NCI-H187 (cell line): ENCODE results near the gene NELFB.

Experiments
- DNase-seq, 2 experiments: peaks; one replicate each; lab custom pipeline; 2025; lab: John Stamatoyannopoulos, UW

NELFB gene

DNA sequence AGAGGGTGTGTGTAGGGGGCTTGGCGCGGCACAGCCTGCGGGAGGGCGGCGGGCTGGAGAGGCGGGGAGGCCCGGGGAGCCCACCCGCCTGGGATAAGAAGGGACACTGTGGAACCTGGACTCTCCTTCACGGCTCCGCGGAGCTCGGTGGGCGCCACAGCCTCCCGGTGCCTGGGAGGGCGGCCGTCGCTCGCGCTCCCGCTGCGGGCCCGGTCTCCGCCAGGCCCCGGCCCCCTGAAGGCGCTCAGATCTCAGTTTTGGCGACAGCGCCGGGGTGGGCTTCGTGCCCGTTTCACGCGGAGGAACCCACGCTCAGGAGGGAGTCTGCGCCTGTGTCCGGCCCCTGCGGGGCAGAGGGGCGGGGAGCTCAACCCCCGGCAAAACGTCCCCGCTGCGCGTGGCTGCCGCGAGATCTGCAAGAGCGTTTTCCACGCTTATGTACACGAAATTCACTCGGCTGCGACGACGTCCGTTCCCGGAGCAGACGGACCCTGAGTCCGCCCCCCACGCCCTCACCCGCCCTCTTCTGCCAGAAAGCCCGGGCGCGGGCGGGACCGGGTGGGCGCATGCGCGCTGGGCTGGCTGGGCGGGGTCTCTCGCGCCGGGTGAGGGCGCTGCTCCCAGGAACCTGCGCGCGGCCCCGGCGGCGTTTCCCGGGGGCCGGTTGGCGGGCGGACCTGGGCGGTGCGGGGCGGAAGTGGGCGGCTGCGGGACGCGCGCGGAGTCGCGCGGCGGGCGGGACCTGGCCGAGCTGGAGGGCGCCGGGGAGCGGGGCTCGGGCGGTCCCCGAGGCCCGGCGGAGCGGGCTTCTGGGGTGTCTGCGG is at the start of gene NELFB:
TSS of gene NELFB (plus strand) at position 704 of the 824 bp plus-strand sequence.
- peak; percentile 52 to 57 for DNase-seq

- DNase-seq = no peak
Observed at GRCh38 chr9:137206602-137207001, 48.5 kb upstream of the NELFB start.

- no peak for DNase-seq
Observed at GRCh38 chr9:137211532-137211931, 43.6 kb upstream of the NELFB start.

GRCh38 chr9:137212520-137212919 is 42.6 kb upstream of the NELFB start:
- no peak for DNase-seq

- DNase-seq = no peak
Observed at GRCh38 chr9:137213160-137214060, 41.7 kb upstream of the NELFB start.

GRCh38 chr9:137214620-137215019 is 40.5 kb upstream of the NELFB start:
- DNase-seq = no peak

- no peak for DNase-seq
Observed at GRCh38 chr9:137215196-137215986, 39.7 kb upstream of the NELFB start.

DNA sequence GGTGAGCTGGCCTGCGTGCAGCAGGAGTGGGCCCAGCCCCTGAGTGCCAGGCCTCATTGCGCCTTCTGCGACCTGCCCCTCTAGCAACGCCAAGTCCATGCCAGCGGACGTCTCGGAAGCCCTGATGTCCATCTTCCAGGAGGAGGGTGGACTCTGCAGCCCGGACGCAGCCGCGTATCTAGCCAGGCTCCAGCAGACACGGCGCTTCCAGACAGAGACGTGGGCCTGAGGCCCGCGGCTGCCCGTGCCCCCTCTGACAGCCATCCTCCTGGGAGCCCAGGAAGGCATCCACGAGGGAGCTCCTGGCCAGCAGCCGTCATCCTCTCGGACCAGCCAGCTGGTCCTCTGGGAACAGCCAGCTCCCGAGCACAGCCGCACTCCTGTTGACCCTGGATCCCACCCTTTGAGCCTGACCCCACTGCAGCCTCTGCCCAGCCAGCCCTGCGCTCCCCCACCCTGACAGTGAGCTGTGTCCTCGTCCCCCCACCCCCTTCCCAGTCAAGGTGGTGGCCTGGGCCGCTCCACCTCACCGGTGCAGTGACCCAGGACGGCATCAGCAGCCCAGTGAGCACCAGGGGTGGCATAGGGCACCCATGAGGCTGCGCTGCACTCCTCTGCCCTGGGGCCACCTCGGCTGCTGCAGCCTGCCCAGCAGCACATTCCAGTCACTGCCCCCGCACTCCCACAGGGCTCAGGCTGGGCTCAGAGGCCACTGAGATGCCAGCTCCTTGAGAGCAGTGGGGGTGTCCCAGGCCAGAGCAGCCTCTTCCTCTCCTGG is 38.8 kb upstream of the NELFB start:
- no peak for DNase-seq

GRCh38 chr9:137217276-137218211 is 37.6 kb upstream of the NELFB start:
- DNase-seq = peak; percentile 3 to 30

DNA sequence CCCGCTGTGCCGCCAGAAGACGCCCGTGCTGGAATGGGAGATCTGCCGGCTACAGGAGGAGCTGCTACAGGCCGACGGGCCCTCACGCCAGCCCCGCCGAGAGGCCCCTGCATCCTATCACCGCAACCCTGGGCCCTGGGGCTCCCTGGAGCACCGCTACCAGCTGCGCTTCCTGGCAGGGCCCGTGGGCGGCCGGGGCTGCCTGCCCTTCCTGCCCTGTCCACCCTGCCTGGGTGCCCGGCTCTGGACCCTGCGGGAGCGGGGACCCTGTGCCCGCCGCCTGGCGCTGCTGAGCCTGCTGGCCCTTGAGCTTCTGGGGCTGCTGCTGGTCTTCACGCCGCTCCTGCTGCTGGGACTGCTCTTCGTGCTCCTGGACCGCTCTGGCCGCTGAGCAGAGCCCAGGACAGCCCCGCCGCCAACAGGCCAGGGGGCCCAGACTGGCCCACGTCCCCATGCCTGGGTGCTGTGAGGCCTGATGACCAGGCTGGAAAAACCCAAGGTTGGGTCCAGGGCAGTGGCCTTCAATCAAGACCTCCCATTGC is 36.8 kb upstream of the NELFB start:
- no peak for DNase-seq

- no peak for DNase-seq
Observed at GRCh38 chr9:137218754-137219271, 36.3 kb upstream of the NELFB start.

DNA sequence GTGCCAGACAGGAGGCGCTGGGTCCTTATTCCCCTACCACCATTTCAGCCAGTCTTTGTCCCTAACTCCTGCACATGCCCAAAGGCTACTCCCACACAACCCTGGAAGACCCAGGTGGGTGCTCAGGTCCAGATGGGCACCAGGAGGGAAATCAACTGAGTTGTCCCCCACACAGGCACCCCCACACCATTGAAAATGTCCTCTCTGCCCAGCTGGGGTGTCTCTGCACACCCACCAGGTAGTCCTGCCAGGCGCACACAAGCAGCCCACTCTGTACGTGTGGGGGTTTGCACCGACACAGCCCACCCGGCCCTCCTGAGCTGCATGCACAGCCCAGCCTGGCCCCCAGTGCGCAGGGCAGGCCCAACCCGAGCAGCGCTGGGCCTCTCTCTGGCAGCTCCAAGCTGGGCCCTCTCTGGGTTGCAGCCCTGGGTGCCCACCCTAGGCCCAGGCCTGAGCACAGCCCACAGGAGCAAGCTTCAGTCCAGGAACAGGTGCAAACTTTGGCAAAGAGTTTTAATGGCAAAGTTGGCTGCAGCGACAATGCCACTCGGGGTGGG is 35.3 kb upstream of the NELFB start:
- DNase-seq = no peak

- no peak for DNase-seq
Observed at GRCh38 chr9:137220317-137221094, 34.6 kb upstream of the NELFB start.

GRCh38 chr9:137221095-137221505 is 34.0 kb upstream of the NELFB start:
- no peak for DNase-seq

GRCh38 chr9:137221506-137222111 is 33.5 kb upstream of the NELFB start:
- no peak for DNase-seq

GRCh38 chr9:137222190-137223077 is 32.7 kb upstream of the NELFB start, which contains the start of gene RNF208:
TSS of gene RNF208 (minus strand) at chr9:137222240. CDS start at chr9:137221212, 1,028 bp downstream.
- DNase-seq = no peak
